HG02763 (cell line): ENCODE measurements around the gene SLC37A1.

Source experiments
- ATAC-seq: cut with Tn5 transposase; IDR thresholded peaks from one replicate; pipeline ENCODE4 v1.9.1; 2021; ENCODE audit warnings: mild to moderate bottlenecking, moderate library complexity; ENCODE audit not compliant: unreplicated experiment

The SLC37A1 gene

DNA sequence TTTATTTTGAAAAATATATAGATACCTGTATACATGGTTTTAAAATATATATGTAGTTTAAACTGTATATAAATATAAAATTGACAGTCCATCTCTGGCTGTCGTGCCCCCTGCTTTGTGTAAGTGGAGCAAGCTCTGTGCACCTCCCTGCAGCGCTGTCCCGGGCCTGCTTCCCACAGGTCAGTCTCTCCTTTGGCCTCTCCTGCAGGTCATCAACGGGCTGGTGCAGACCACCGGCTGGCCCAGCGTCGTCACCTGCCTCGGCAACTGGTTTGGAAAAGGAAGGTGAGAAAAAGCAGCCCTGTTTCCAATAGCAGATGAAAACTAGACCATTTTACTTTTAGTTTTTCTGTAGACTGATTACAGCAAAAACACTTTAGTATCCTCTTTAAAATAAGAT, 28.5 kb downstream of the SLC37A1 start:
- no peak for ATAC-seq

DNA sequence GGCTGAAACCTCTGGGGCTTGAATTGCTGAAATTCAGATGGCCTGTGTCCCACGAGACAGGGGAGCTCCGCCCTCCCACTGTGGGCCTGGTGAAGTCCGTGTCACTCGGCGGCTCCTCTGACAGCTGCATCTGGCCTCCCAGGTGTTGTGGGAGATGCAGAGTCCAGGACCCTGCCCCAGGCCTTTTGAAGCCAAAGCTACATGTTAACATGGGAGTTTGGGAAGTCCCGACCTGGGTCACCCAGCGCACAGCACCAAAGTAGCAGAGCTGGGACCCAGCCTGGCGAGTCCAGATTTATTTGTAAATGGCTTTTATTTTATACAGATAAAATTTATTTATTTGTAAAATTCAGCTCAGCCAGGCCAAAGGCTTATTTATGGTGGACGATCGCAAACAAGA, 28.9 kb downstream of the SLC37A1 start:
- ATAC-seq: no peak

DNA sequence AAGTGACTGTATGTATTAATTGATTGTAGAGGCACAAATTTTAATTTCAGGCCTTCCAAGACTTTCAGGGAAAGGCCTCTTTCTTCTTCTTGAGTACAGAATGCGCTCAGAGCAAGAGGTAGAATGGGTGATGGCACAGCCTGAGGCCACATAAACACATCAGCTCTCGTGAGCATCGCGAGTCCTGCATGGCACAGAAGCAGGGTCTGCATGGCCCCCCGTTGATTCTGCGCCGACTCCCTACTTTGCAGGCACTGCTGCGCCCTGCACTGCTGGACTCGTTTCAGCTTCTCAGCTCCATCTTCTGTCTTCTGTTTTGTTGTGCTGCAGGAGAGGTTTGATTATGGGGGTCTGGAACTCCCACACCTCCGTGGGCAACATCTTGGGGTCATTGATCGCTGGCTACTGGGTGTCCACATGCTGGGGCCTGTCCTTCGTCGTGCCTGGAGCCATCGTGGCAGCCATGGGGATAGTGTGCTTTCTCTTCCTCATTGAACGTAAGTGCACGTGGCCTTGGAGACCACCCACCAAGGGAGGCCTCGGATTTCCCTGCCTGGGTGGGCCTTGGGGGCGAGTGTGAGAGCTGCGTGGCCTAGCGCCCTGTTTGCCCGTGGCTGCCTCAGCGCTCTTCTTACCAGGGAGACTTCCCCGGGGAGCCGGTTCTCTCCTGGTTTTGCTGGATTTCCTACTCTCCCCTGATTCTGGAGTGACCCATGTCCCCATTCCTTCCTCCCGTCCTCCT, 29.6 kb downstream of the SLC37A1 start:
- ATAC-seq: no peak

DNA sequence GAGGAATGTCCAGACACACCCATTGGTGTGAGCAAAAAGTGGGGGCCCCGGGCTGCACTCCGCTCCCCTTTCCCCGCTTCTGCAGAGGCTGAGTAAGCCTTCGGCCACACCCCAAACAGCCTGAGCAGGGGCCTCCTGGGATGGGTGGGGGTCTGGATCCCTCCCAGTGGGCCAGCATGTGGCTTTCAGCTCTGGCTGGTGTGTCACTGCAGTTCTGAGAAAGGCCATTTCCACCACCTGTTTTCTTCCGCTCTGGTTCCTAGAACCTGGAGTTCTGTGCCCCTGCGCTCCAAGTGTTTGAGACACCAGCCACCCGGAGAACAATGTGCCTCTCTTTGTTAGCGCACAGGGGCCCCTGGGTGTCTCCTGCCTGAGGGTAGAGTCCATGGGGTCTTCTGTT, 30.9 kb downstream of the SLC37A1 start:
- ATAC-seq: no peak

DNA sequence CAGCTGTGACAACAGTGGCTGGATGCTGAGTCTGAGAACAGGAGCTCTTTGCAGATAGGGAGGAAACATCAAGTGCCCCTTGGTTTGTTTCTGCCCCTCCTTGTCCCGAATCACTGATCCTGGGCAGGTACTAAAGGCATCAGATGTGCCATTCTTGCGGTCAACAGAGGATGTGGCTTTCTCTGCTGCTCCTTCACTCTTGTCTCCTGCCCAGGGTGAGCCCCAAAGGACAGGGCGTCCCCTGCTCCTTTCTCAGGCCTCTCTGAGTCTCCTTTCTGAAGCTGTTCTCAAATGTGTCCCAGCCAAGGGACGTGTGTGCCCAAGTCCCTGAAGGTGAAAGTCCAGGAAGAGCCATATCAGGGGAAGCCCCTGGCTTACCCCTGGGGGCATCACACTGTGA, 31.7 kb downstream of the SLC37A1 start:
- no peak for ATAC-seq

DNA sequence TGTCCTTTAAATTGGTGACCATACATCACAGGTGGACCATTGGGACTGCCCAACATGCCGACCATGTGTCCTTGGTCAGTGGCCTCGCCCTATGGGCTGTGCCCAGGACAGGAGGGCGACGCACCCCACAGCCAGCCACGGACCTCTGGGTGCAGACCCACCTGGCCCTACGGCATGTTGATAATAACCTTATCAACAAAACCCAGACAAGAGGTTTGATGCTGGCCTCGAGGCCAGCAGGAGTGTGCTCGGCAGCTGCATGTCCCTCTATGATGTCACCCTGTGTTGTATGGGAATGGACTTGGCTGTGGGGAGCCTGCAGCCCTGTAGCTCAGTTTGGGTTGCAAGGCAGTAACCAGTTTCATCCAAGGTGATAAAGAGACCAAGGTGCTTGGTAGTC, 32.1 kb downstream of the SLC37A1 start:
- ATAC-seq: no peak

DNA sequence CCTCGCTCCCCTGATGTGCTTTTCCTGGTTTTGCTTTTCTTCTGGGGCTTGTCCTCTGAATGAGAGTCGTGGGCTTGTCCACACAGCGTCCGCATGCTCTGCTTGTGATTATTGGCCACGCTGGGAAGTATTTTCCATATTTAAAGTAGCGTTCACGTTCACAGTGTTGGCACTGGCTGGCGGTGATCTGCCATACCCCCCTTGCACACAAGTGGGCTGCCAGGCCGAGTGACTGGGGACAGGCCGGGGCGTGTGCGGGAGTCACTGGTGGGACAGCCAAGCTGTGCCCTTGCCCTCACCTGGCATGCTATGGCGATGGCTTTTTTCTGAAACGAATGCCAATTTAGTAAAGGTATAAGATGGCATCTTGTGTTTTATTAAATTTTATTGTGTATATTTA, 32.8 kb downstream of the SLC37A1 start:
- ATAC-seq: no peak

DNA sequence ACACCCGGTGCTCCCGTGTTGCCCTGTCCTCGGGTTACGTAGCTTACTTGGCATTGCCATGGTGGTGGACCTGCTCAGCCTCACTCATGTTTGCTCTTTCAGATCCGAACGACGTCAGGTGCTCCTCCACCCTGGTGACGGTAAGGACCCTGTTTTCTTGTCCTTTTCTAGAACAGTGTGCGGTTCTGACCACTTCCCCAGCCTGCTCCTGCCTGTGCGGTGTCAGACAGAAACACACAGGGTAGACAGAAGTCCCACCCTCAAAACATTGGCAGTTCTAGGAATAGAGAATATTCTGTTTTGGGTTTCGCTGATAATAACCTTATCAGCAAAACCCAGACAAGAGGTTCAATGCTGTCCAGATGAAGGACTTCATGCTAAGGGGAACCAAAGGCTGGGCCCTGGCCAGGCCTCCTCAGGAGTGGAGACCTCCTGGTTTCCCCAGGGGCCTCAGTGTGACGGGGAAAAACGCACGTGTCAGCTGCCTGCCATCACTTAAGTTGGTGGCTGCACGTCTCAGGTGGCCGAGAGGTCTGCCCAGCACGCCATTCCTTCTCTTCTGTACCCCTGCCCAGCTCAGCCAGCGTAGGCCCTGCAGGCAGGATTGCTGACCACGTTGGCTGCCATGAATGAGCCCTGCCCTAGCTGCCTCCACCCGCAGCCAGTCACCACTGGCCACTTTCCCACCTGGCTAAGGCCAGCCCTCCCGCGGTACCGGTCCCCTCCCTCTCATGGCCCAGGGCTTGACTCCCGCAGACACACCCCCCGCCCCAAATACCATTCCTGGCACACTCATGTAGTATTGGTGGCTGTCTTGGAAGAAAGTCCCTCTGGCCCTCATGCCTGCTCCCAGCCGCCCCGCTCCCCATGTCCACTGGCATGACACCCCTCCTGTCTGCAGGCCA, 33.6 kb downstream of the SLC37A1 start:
- ATAC-seq: no peak

DNA sequence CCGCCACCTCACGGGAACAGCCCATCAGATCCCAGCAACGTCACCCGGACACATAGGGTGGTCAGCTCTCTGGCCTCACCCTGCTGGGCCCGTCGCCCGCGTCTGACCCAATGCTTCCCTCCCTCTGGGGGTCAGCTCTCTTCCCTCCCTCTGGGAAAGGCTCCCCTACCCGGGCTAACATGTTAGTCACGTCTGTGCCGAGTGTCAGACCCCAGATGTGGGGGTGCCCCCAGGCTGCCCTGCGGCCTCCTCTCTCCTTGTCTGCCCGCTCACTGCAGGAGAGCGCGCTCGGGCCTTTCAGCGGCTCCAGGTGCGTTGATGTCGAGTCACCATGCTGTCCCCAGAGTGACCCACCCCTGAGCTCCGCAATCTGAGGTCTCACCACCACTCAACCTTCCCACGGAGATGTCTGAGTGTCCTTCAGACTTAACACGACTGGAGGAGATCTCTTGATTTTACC, 34.3 kb downstream of the SLC37A1 start:
- ATAC-seq: no peak

DNA sequence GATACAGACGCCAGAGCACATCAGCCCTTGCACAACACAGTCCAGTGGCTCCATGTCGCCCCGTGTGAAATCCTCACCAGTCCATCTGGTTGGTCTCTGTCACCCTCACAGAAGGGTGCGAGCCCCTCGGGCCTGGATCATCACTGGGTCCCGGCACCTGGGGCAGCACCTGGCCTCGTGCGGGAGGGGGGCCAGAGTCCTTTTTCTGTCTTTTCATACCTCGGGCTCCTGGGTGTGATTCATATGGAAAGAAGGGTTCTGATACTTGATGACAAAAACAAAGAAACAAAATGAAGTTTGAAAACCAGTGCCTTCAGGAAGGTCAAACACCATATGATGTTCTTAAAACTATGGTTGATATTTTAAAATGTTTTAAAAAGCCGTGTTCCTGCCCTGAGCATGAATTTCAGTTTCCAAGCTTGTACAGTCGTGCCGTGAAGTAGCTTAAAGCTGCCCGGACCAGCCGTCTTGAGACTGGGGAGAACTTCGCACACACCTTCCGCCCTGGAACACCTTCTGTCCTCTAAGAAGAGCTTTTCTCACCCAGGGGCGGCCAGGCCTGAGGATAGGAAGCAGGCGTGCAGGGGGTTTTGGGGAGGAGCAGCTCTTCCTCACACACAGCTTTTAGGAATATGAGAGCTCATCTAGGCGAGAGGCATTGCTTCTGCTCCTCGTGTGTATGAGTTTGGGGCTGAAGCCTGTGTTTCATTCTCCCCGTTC, 35.2 kb downstream of the SLC37A1 start:
- ATAC-seq: no peak

DNA sequence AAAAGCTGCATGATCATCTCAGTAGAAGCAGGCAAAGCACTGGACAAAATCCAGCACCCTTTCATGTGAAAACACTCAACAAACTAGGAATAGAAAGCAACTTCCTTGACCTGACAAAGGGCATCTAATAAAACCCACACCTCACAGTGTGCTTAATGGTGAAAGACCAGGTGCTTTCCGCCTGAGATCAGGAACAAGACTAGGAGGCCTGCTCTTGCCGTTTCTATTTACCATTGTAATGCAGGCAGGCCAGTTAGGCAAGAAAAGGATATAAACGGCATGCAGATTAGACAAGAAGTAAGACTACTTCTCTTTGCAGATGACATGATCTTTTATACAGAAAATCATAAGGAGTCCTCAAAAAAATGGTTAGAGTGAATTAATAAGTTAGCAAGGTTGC, 37.2 kb downstream of the SLC37A1 start:
- ATAC-seq: no peak

DNA sequence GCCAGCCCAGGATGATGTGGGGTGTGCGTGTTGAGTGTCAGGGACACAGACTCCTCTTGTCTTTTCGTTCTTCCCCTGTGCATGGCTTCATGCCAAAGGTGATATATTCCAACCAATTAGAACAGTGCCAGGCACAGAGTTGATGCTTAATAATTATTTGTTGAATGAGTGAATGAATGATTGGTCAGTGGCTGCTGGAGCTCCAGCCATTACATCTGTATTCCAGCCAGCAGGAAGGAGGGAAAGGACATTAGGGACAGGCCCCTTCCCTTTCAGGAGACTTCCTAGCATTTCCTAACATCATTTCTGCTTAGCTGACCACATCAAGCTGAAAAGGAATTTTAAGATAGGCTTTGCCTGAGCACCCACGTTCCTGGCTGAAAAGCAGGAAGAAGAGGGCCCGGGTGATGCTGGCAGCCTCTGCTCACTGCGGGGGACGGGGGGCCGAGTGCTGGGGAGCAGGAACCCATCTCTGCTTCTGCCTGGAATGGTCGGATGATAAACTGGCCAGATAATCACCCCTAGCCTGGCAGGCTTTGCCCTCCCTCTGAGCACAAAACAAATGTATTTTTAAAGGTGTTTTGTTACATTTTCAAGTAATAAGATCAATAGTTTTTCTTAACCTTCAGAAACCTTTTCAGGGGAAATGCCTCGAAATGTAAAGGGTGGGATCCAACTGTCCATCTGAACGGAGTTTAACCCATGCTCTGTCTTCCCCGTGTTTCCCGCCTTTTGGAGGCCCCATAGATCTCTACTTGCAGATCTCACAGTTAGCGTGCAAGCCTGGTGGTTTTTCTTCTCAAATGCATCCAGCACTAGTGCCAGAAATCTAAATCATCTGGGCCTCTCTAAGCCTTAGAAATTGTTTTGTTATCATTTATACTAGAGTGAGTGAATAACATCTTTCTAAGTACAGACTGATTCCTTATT, 39.0 kb downstream of the SLC37A1 start:
- ATAC-seq: no peak

DNA sequence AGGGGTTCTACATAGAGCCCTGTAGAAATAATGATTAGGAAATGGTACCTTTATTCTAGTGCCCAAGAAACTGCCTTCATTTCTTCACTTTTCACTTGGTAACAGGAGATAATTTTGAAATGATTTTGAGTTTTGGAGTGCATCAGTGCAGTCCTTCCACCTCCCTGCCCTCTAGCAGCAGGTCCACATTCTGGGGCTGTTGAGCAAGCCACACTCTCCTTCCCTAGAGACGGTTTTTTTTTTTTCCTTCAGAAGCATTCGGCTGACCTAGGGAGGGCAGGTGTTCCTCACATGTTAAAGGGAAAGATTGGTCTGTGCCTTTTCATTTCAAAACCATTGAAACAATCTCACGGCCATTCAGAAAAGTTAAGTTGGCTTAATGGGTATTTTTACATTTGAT, 39.8 kb downstream of the SLC37A1 start:
- ATAC-seq: no peak

DNA sequence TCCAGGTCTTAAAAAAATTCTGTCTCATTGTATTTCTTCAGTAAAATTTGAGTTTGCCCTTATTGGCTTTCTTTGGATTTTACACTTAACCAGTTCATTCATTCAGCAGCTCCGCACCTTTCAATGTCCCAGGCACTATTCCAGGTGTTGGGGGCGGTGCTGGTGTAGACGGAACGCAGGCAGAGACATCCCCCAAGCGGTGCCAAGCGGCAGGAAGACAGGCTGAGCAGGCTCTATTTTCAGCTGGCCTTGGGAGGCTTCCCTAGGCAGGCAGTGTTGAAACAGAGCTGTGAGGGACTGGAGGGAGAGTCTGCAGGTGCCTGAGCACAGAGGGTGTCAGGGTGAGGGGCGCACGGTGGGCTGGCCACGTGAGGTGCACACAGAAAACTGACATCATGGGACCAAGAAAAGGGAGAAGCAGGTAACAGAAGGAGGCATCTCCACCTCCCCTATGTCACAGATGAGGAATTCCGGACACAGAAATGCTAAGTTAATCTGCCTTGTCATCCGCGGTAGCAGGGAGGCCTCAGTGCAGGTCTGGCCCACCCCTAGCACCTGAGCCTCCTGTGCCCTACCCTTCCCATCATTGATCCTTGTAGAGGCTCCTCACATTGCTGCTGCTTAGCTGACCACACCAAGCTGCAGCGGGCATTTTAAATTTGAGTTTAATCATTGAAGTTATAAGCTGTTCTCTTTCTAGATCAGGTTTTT, 40.8 kb downstream of the SLC37A1 start:
- no peak for ATAC-seq

DNA sequence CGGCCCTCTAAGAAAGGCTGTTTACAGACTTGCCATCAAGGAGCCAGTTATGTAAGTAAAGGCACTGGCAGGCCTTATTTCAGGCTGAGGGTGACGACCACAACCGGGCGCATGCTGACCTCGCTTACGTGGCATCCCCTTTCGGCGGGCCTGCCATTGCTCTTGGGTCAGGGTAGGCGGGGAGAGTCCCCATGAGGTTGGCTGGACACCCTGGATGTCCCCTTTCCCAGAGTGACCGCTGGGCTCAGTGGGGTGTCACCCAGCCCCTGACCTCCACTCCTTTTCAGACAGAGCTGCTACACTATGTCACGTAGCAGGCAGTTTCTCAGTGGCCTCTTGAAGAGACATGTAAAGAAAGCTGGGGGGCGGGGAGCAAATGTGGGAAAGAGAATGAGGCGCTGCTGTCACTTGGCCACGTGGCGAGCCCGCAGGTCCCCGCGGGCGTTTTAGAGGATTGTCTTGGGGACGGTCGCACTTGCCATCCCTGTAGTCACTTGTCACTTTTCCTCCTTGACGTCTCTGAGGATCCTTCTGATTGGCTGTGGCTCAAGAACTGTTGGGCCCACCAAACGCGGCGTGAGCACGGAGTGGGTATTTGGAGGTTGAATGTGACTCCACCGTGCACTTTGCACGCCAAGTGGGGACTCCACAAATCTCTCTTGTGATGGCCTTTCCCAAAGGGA, 42.2 kb downstream of the SLC37A1 start:
- ATAC-seq: no peak

DNA sequence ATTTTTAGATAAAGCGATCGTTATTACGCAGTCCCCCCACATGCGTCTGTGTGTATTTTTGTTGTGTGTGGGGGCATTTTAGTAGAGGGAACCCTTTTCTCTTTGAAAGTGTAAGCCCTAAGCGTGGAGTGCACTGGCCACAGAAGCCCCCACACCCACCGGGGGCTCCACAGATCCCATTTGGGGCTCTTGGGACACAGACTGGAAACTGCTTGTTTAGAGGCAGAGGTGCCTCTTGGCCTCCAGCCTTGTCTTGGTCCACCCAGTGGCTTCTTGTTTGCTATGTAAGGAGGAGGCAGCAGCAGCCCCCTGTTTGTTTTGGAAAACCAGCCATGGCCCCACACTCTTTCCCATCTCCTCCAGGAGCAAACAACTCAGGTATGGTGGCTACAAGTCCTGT, 42.8 kb downstream of the SLC37A1 start:
- no peak for ATAC-seq

DNA sequence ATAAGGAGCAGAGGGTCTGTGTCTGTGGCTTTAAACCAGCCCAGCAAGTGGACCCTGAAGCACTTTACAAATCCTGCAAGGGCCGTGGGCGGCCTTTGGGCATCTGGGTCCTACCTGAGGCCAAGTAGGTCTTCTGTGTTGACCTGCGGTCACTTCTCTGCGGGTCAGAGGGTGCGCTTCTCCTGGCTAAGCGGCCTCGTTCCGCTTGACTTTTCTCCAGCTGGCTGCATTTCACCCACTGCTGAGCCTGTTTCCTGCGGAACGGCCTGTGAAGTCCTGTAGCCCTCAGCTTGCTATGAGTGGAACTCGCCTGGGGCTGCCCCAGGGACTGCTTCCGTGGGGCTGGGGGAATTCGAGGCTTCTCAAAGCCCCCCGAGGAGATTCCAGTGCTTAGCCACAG, 43.3 kb downstream of the SLC37A1 start:
- no peak for ATAC-seq

DNA sequence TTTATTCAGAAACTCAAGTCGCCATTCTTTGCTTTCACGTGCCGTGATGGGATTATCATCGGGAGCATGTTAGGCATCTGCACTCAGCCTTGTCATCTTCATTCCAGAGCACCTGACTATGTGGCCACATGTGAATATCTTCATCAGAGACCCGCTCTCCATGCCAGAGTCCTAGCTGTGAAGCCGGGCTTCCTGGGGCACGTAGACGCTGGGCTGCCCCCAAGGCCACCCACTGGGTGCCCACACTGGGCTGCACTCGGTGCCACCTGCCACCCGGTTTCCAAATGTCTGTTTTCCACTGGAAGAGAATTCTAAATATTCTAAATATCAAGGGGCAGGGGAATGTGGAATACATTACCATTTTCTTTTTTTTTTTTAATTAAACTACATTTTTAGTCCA, 43.8 kb downstream of the SLC37A1 start:
- ATAC-seq: no peak

DNA sequence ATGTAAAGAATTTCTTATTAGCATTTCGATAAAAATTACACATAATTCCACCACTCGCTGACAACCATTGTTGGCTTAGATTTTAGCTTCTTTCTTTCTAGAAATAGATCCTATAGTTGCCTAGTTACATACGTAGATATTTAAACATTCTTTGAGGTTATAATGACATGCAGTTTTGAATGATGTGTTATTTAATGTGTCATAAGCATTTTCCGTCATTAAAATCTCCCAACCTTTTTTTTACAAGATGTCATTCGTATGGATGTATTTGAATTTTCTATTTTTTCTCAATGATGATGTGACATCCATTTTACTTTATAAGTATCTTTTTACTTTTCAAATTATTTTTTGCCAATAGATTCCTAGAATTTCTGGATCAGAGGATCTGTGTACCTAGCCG, 44.7 kb downstream of the SLC37A1 start:
- ATAC-seq: no peak
